Muscle layer of duodenum (tissue), 2 donors: ENCODE measurements around the gene FNIP2.

Source experiments
- H3K27ac ChIP-seq: one replicate; pipeline ENCODE4 v1.7.0; 2013; ENCODE audit warnings: mild to moderate bottlenecking, low read length
- H3K27me3 ChIP-seq: one replicate; pipeline ENCODE4 v1.7.0; 2013; ENCODE audit warnings: low read depth, mild to moderate bottlenecking, control low read depth, low read length
- H3K36me3 ChIP-seq, 2 donors: one replicate each; pipeline ENCODE4 v1.7.0; 2013; ENCODE audit warnings: low read length in 2 of 2, control low read depth in 1 of 2, mild to moderate bottlenecking in 1 of 2; ENCODE audit not compliant: insufficient read depth in 2 of 2, control insufficient read depth in 1 of 2
- H3K4me1 ChIP-seq, 2 donors: one replicate each; pipeline ENCODE4 v1.7.0; 2013; ENCODE audit warnings: low read length in 2 of 2, mild to moderate bottlenecking in 2 of 2, control low read depth in 1 of 2, moderate library complexity in 1 of 2; ENCODE audit not compliant: insufficient read depth in 2 of 2, control insufficient read depth in 1 of 2
- H3K4me3 ChIP-seq, 2 donors: one replicate each; pipeline ENCODE4 v1.7.0; 2013; ENCODE audit warnings: low read length in 2 of 2, low read depth in 1 of 2, mild to moderate bottlenecking in 1 of 2
- H3K9me3 ChIP-seq, 2 donors: one replicate each; pipeline ENCODE4 v1.7.0; 2013; ENCODE audit warnings: low read length in 2 of 2, control low read depth in 1 of 2, mild to moderate bottlenecking in 1 of 2; ENCODE audit not compliant: control insufficient read depth in 1 of 2
- donor health status: healthy.

The FNIP2 gene

GRCh38 chr4:158850371-158850770 is 81.5 kb downstream of the FNIP2 start:
- Histone ChIP-seq H3K27ac (no peak overlapping the region), H3K36me3 (peaks cover 5 to 29% of the 10 kb centered on the region in 2 donors), H3K4me1 (peaks cover 0 to 6% of the 10 kb centered on the region in 2 donors), H3K27me3 (no peaks in the 10 kb centered on the region), H3K4me3 (no peak overlapping the region), H3K9me3 (no peaks in the 10 kb centered on the region)

- no peak overlapping the region for H3K27ac ChIP-seq
- no peaks in the 10 kb centered on the region for H3K27me3 ChIP-seq
- peaks cover 5 to 29% of the 10 kb centered on the region in 2 donors for H3K36me3 ChIP-seq
- H3K9me3 ChIP-seq = no peaks in the 10 kb centered on the region
- no peak overlapping the region for H3K4me3 ChIP-seq
- H3K4me1 ChIP-seq = peaks cover 0 to 6% of the 10 kb centered on the region in 2 donors
Observed at GRCh38 chr4:158850800-158851644, 82.2 kb downstream of the FNIP2 start.

GRCh38 chr4:158854236-158854635 is 85.4 kb downstream of the FNIP2 start:
- no peaks in the 10 kb centered on the region for H3K9me3 ChIP-seq
- peaks cover 5 to 23% of the 10 kb centered on the region in 2 donors for H3K36me3 ChIP-seq
- peaks cover 0 to 6% of the 10 kb centered on the region in 2 donors for H3K4me1 ChIP-seq
- no peaks in the 10 kb centered on the region for H3K27me3 ChIP-seq
- no peak overlapping the region for H3K4me3 ChIP-seq
- H3K27ac ChIP-seq = no peak overlapping the region

GRCh38 chr4:158856852-158857251 is 88.0 kb downstream of the FNIP2 start:
- H3K36me3 ChIP-seq = peaks cover 13 to 41% of the 10 kb centered on the region in 2 donors
- no peaks in the 10 kb centered on the region for H3K9me3 ChIP-seq
- H3K4me1 ChIP-seq = no peaks in the 10 kb centered on the region
- H3K27me3 ChIP-seq = no peaks in the 10 kb centered on the region
- no peak overlapping the region for H3K27ac ChIP-seq
- no peak overlapping the region for H3K4me3 ChIP-seq

- no peaks in the 10 kb centered on the region for H3K4me1 ChIP-seq
- no peaks in the 10 kb centered on the region for H3K9me3 ChIP-seq
- H3K36me3 ChIP-seq = peaks cover 24 to 45% of the 10 kb centered on the region in 2 donors
- H3K27ac ChIP-seq = no peak overlapping the region
- H3K27me3 ChIP-seq = no peaks in the 10 kb centered on the region
- no peak overlapping the region for H3K4me3 ChIP-seq
Observed at GRCh38 chr4:158857951-158858350, 89.1 kb downstream of the FNIP2 start.

- Histone ChIP-seq H3K9me3 (no peaks in the 10 kb centered on the region), H3K27me3 (no peaks in the 10 kb centered on the region), H3K4me1 (no peaks in the 10 kb centered on the region), H3K36me3 (peaks cover 25 to 52% of the 10 kb centered on the region in 2 donors), H3K27ac (no peak overlapping the region), H3K4me3 (no peak overlapping the region)
Observed at GRCh38 chr4:158858410-158859199, 89.8 kb downstream of the FNIP2 start.

GRCh38 chr4:158859661-158860060 is 90.8 kb downstream of the FNIP2 start:
- Histone ChIP-seq H3K9me3 (no peaks in the 10 kb centered on the region), H3K27me3 (no peaks in the 10 kb centered on the region), H3K36me3 (peaks cover 25 to 51% of the 10 kb centered on the region in 2 donors), H3K4me3 (no peak overlapping the region), H3K4me1 (no peaks in the 10 kb centered on the region), H3K27ac (no peak overlapping the region)

- Histone ChIP-seq H3K9me3 (no peaks in the 10 kb centered on the region), H3K27ac (no peak overlapping the region), H3K4me3 (no peak overlapping the region), H3K4me1 (no peaks in the 10 kb centered on the region), H3K36me3 (peaks cover 25 to 51% of the 10 kb centered on the region in 2 donors), H3K27me3 (no peaks in the 10 kb centered on the region)
Observed at GRCh38 chr4:158860856-158861255, 92.0 kb downstream of the FNIP2 start.

- no peak overlapping the region for H3K4me3 ChIP-seq
- H3K27me3 ChIP-seq = no peaks in the 10 kb centered on the region
- H3K4me1 ChIP-seq = no peaks in the 10 kb centered on the region
- H3K36me3 ChIP-seq = peaks cover 25 to 51% of the 10 kb centered on the region in 2 donors
- H3K9me3 ChIP-seq = no peaks in the 10 kb centered on the region
- no peak overlapping the region for H3K27ac ChIP-seq
Observed at GRCh38 chr4:158861281-158861680, 92.5 kb downstream of the FNIP2 start.

- H3K36me3 ChIP-seq = peaks cover 25 to 51% of the 10 kb centered on the region in 2 donors
- H3K27me3 ChIP-seq = no peaks in the 10 kb centered on the region
- no peaks in the 10 kb centered on the region for H3K4me1 ChIP-seq
- no peak overlapping the region for H3K4me3 ChIP-seq
- H3K27ac ChIP-seq = no peak overlapping the region
- no peaks in the 10 kb centered on the region for H3K9me3 ChIP-seq
Observed at GRCh38 chr4:158861766-158862165, 92.9 kb downstream of the FNIP2 start.

- H3K9me3 ChIP-seq = no peaks in the 10 kb centered on the region
- peaks cover 32 to 55% of the 10 kb centered on the region in 2 donors for H3K36me3 ChIP-seq
- no peak overlapping the region for H3K27ac ChIP-seq
- H3K4me1 ChIP-seq = no peaks in the 10 kb centered on the region
- no peak overlapping the region for H3K4me3 ChIP-seq
- no peaks in the 10 kb centered on the region for H3K27me3 ChIP-seq
Observed at GRCh38 chr4:158863296-158863695, 94.5 kb downstream of the FNIP2 start.
